ENCODE results near the gene S100A14.
"Not testable (repeated sequence)": the region's sequence is repeated elsewhere in the genome, so short reads cannot be mapped to it uniquely, and the experiment has no call there.

Gene S100A14

DNA sequence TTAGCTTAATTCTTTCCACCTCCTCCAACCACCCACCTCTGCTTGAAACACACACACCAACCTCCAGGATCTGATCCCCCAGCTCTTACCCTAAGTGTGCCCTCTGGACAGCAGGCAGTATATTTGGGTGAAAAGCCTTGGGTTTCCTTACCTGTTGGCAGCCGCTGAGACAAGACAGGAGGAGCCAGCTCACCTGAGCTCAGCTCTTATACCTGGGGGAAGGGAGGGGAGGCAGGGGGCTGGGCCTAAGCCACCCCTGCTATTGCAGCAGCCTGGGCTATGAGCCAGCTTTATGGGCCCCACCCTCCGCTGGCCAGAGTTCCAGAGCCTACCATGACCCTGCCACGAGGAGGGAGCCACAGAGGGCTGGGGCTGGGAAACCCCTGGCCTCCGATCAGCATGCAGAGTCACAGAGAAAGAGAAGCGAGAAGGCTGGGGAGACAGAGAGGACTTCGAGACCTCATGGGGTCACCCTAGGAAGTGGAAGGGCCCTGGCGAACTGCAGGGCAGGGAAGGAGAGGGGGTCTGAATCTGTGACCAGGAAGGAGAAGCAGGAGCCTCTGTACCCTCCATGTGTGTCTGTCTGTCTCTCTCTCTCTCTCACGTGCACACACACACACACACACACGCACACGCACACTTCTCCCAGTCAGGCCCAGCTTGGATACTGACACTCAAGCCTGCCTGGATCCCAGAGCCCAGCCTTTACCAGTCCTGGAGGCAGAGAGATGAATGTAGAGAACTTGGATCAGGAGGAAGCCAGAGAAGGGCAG lies at the start of gene S100A14:
S100A14 (minus strand) TSS at position 182 of the 773 bp plus-strand sequence. CDS start 467 bp downstream, outside the sequence.
- DNase-seq, result no peak

DNA sequence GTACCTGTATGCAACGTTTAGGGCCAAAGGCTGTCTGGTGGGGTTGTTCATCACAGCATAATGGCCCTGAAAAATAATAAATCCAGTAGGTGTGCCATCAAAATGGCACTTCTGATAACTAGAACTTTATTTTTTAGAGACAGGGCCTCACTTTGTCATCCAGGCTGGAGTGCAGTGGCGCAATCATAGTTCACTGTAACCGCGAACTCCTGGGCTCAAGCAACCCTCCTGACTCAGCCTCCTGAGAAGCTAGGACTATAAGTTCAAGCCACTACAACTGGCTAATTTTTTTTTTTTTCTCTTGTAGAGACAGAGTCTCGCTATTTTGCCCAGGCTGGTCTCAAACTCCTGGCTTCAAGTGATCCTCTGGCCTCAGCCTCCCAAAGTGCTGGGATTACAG lies 47.1 kb upstream of the S100A14 start:
- DNase-seq, result no peak

DNA sequence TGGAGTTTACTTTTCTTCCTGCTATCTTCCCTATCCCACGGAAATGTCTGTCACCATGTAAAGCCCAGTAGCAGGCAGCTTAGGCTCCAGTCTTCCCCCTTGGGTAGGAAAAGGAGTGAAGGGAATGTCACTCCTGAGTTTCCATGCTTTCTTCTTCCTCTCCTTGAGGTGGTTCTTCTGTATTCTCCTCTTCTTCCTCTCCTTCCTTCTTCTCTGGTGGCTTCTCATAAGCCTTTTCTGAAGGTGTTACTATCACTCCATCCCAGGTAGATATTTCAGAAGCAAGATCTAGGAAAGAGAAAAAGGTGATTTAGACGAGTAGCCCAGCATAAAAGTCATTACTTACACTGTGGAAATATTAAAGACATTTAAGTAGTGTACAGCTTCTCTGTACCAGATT lies 46.1 kb upstream of the S100A14 start:
- DNase-seq, result no peak

DNA sequence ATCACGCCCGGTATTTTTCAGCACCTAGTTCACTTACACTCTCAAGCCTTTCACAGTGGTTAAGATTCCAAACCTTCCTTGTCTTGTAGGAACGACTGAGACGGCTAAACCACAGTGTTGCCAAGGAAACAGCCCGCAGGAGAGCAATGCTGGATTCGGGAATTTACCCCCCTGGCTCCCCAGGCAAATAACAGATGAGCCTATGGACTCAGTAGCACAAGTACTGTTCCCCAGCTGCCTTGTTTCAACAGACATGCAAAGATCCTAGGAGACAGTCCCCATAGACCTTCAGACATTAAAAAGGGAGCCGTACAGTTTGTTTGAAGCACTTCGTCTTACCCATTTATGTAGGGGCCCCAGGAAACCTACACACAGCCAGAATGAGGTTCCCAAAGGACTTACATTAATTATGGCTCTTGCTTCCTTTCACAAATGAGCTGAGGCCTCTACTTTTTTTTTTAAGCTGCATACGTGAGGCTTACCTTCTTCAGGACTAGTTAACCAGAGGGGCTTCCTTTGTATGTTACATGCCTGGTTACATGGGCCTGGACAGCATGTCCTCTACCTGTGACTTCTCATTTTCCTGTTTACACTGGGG lies 45.1 kb upstream of the S100A14 start:
- DNase-seq, result peak; percentile 48

DNA sequence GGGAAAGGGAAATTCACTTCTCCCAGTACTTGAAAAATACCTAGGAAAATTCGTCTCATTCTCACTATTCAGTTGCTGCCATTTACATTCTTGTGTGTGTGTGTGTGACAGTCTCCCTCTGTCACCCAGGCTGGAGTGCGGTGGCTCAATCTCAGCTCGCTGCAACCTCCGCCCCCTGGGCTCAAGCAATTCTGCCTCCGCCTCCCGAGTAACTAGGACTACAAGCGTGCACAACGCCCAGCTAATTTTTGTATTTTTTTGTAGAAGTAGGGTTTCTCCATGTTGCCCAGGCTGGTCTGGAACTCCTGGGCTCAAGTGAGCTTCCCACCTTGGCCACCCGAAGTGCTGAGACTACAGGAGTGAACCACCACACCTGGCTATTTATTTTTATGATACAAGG lies 43.5 kb upstream of the S100A14 start:
- DNase-seq, result no peak

DNA sequence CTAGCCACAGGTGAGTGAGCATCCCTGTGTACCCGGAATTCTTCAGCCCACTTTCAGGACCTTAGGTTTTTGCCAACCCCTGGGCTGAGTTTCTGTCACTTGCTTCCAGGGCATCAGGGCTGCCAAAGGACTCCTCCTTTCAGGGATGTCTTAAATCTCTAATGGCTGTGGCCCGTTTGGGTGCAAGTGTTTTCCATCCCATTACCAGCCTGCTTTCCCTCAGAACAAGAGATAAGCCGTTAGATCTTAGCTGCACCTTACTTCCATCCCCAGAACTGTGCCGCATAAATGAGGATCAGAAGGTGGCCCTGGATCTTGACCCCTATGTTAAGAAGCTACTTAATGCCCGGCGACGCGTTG lies 43.0 kb upstream of the S100A14 start:
- peak; percentile 47 for DNase-seq

DNA sequence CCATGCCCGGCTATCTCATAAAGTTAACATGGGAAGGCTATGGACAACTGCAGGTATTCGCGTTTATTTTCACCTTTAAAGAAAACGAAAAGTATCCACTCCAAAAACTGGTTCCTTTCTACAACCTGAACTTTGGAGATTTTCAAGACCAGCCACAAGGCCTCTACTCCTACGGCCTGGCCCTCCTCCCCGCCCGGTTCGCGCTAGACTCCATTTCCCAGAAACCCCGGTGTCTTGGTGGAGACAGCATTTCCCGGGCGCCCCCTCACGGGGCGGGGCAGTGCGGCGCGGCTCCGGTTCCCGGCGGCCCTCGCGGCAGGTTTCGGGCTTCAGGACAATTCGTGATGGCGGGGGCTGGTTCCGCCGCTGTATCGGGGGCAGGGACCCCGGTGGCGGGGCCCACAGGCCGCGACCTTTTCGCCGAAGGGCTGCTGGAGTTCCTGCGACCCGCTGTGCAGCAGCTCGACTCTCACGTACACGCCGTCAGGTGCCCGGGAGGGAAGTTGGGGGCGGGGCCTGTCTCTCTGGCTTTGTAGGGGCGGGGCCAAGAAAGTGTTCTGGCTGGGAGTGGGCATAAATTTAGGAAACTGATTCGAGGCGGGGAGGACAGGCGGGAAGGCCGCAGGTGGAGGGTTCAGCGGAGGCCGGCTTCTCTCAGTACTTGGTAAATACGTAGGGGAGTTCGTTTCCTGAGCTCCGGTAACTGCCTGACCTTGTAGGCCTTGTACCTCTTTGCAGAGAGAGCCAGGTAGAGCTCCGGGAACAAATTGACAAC lies 42.5 kb upstream of the S100A14 start, which contains the start of gene SNAPIN:
SNAPIN (plus strand) TSS at position 304 of the 775 bp plus-strand sequence; CDS start at position 345, 41 bp downstream.
- peak; percentile 94 for DNase-seq

DNA sequence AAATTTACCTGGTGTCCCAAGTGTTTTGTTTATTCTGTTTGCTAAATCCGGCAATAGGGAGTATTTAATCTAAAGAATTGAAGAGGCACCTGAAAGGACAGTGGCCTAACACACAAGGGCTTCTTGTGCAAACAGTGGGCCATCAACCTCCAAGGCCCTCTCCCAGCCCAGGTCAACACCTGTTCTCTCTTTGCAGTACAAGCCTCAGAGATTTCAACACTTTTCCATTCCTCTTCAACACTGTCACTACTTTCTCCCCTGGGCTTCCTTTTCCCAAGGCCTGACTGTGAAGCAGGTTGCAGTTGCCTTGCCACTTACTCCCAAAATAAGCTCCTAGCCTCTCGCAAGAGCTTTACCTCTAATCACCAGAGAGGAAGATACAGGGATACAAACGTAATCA lies 39.2 kb upstream of the S100A14 start:
- peak; percentile 96 for DNase-seq

DNA sequence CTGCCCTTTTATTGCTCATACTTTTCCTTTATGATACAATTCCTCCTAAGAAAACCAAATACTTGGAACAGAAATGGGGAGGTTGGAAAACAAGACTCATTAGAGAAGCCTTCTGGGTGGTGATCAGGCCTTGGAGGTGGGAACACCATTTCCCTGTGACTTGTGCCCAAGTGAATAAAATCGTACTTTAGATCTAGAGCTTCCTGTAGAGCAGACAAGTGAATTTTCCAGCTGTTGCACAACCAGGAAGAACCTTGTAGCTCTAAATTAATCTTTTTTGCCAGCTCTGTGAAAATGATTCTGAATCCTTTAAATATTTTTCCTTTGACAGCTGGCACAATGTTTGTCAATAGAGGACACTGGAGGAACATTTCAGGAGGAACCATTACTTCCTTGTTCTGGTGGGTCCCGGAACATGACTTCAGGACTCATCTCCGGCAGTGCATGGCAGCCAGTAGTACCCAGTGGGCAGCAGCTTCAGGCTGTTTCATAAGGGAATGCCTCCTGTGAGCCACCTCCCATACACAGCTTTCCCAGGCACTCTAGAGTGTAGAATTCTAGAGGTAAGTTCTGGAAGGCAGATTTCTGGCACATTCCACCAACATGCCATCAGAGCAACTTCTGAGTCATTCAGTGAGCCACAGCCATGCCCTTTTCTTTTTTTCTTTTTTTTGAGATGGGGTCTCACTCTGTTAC lies 36.8 kb upstream of the S100A14 start:
- DNase-seq, result peak; percentile 46

DNA sequence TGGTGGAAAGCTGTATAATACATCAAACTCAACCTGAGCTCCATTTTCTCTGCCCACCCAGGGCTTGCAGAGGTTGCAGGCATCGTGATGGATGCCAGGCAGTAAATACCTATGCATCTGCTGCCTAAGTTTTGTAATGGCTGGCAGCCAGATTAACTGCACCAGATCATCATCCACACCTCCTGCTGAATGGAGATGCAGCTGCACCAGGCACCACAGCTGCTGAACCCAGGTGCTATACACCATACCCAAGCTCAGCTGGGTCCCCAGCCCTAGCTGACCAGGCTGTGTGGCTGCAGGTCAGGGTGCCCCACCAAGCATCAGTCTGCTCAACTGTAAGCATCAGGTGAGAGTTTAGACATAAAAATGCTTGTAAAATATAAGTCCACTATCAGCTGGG lies 35.6 kb upstream of the S100A14 start:
- peak; percentile 17 for DNase-seq

DNA sequence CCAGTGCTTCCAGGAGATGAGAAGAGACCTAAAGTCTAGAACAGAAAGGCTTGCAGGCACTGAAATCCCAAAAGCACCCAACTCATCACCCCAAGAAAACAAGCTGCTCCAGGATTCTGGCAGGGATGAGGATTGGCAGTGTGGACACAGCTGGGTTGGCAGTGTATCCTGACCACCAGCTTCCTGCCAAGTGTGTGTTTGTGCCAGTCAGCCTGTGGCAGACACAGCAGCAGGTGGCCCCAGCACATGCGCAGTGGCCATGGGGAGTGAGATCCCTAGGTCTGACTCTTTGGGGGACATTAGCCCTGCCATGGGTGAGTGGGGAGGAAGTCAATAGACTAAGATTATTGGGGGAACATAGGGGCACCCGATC lies 33.7 kb upstream of the S100A14 start:
- DNase-seq, result peak; percentile 86

DNA sequence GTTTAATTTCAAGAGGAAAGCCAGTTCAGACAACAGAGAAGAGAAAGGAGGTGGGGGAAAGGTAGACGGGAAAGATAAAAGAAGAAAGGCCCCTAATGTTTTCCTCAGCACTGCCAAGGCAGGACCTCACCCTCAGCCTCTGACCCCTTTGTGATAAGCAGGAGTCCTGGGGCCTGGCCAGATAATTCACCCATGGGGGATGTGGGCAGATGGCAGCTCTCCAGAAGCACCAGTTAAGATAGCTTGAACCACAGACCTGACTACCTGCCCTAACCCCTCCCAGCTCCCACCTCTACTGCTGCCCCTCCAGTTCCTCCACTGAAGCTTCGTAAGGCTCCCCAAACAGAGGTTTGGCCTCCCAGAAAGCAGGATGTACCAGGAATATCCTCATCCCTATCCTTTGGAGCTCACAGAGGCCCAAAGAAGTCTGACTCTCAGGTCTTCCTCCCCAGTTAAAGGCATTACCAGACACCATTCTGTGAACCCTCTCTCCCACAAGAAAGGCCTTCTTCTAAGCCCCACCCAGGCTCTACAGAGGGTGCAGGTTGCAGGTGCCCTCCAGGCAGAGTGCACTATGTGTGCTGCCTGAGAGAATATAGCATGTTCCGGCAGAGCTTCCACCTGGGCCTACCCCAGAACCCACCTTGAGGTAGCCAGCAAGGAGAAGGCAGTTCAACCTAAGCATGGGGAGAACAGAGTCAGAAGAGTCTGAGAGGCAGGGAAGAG lies 33.2 kb upstream of the S100A14 start:
- DNase-seq, result peak; percentile 73

DNA sequence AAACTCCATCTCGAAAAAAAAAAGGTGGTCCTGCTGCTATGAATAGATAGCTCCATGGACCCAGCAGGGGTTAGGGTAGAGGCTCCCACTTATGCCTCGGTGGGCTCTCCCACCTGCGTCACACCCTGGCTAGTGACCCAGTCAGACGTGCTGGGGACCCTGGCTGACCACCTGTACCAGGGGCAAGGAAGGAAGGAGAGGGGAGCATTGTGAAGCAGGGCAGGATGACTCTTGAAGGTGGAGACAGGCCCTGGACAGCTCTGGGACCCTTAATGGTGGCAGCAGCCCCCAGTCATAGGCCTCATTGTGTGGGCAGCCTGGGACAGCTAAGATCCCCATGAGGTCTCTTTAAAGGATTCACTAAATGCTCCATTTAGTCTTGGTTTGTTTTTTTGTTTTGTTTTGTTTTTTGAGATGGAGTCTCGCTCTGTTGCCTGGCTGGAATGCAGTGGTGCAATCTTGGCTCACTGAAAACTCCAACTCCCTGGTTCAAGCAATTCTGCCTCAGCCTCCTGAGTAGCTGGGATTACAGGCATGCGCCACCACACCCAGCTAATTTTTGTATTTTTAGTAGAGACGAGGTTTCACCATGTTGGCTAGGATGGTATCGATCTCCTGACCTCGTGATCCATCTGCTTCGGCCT lies 32.0 kb upstream of the S100A14 start:
- DNase-seq, result no peak

DNA sequence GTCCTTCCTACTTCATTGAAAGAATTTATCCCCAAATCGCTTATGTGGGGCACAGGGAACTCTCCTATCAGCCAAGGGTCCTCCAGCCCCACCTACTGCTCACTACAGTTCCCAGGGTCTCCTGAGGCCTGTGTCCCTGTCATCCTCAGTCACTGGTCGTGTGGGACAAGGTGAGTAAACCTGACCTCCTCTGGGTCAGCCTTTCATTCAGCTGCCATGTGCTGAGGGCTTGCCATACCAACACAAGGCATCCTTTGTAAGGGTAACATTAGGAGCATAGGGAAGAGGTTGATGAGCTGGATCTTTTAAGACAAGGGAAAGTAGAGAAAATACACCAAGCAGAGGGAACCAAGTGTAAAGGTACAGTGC lies 31.2 kb upstream of the S100A14 start:
- DNase-seq, result peak; percentile 39

DNA sequence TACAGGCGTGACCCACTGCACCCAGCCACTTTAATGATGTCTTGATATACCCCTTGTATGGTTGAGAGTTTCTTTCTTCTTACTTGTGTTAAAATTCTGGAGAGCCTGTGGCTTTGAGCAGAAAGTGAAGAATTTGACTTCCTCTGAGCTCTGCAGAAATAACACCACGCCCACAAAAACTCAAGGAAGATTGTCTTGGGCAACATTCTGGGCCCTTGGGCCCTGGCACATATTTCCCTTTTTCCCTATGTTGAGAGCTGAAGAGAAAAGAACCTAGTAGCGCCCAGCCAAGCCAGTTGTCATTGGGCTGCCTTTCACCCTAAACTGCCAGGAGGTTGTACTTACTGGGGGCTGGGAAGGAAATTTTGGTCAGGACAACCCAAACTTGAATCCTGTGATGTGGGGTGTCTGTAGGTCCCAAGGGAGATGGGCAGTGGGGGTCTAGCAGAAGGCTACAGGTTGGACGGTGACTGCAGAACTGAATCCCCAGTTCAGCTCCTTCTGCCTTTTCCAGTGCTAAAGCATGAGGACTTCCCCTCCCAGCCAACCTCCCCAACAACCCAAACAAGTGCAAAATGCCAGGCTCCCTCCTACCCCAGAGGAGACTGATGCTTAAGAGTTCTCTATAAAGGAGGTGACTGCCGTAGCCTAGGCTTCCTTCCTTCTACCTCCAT lies 30.7 kb upstream of the S100A14 start:
- DNase-seq, result peak; percentile 38

DNA sequence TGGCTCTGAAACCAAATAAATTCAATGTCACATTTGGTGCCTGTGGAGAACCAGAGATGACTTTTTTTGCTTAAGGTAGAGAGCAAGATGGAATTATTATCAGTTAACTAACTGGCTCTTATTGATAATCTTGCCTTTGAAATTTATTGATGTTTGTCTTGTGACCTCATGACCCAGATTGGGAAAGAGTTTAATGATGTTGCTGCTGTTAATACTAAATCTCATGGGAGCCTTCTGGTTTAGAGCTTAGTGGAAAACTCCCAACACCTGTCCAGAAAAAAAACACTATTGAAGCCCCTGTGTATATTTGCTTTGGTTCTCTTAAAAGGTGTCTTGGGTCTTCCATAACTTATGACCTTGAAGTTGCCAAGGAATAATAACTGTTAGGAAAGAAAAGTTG lies 27.7 kb upstream of the S100A14 start:
- DNase-seq, result no peak

DNA sequence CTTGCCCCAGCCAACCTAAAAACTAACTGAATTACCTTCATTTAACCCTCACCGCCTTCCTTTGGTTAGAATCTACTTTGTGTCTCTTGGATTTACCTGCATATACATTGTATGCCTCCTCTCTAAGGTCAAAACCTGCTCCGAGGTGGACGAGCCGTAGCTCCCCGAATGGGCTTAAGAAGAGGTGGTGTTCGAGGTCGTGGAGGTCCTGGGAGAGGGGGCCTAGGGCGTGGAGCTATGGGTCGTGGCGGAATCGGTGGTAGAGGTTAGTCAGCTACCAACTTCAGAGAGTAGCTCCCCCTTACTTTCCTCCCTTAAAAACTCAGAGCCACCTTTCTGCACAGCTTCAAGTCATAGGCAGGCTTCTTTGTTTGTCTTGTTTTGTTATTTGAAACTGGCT lies 27.0 kb upstream of the S100A14 start:
- DNase-seq, result no peak

DNA sequence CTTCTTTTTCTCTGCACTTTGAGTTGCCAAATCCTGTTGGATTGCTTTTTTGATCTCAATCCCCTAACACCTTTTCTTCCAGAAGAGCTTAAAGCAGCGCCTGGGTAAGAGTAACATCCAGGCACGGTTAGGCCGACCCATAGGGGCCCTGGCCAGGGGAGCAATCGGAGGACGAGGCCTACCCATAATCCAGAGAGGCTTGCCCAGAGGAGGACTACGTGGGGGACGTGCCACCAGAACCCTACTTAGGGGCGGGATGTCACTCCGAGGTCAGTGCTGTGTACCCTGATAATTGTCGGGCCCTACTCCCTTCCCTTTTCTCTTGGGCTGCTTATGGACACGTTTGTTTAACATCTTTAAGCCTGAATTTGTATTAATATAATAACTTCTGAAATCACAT lies 26.0 kb upstream of the S100A14 start:
- DNase-seq, result no peak

DNA sequence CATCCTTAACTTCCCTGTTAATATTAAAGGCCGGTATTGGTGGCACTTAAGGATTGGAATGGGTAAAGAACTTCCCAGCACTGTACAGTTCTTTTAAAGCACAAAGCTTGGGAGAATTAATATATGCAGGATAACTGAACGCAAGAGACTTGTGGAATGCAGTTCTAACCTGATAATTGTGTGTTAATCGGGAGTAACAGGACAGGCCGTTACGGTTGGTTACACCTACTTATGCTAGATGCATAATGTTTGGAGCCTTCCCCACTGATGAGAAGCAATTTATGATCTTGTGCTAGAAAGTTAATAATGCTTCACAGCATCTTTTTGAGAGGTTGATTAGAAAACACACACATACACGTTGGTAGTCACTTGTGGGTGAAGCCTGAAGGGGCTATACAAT lies 24.7 kb upstream of the S100A14 start:
- no peak for DNase-seq

DNA sequence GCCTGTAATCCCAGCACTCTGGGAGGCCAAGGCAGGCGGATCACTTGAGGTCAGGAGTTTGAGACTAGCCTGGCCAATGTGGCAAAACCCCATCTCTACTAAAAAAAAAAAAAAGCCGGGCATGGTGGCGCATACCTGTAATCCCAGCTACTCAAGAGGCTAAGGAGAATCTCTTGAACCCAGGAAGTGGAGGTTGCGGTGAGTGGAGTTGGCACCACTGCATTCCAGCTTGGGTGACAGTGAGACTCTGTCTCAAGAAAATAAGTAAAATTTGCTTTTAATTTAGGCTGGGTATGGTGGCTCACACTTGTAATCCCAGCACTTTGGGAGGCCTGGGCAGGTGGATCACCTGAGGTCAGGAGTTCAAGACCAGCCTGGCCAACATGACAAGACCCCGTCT lies 24.1 kb upstream of the S100A14 start:
- DNase-seq, result not testable (repeated sequence)

DNA sequence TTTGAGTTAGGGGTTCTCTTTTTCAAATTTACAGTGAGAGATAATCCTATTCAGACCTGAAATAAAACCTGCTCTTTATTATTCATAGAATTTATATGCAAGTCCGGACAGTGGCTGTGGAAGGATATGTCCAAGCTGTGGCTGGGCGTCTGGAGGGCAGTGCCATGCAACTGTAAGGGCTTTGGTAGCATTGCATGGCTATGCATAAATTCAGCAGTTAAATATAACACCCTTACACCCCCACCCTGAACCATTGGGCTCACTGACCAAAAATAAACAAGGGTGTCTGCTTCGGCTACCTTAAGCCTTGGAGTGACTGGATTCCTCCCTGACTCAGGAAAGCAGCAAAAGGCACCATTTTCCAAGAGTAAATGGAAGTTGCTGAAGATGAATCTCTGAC lies 23.2 kb upstream of the S100A14 start:
- no peak for DNase-seq

DNA sequence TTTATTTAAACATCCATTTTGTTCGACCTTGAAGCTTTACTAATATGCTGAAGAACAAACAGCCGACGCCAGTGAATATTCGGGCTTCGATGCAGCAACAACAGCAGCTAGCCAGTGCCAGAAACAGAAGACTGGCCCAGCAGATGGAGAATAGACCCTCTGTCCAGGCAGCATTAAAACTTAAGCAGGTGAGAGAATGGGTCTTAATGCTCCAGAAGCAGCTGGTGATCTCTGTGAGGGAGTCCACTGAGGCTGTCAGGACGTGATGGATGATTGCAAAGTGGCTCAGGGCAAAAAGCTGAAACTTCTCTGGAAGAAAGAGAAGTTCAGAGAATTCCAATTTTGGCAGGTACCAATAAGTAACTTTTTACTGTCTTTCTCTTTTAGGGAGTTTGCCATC lies 22.1 kb upstream of the S100A14 start:
- DNase-seq, result no peak

Measured in DMS53 (cell line).